ENCODE data around the gene ABCF2. TPM values are rescaled to one million over a fixed set of nuclear protein-coding genes. Genes with fewer than 3 reads are reported as not detected.

Gene ABCF2
- total and polyA plus RNA-seq, 7 experiments from 2014 or later = 17.2 to 47.5 (median 27.7) TPM

DNA sequence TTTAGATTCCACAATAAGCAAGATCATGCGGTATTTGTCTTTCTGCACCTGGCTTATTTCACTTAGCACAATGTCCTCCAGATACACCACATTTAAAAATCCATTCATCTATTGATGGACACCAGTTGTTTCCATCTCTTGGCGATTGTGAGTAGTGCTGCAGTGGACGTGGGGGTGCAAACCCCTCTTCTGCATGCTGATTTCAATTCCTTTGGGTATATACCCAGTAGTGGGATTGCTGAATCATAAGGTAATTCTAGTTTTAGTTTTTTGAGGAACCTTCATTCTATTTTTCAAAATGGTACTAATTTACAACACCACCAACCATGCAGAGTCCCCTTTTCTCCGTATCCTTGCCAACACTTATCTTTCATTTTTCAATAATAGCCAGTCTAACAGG is 38.0 kb downstream of the ABCF2 start:
- ATAC-seq = no peak
- CTCF ChIA-PET = no interaction called here
- H3K4me3 Mint-ChIP-seq = no peak overlapping the region

DNA sequence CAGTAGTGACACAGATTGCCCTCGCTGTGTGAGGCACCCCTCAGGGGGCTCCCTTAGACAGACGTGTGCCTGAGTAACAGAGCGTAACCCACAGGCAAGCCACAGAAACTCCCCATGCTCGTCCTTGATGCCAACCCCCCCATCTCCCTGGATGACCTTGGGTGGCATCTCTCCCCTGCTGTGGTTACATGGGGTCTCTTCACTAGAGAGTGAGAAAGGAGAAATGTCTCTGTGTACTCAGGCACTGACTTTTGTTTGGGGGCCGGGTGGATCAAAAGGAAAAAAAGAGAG is 38.8 kb downstream of the ABCF2 start:
- no peak overlapping the region for H3K4me3 Mint-ChIP-seq
- no peak for ATAC-seq

More for the DNA sequence above, 38.0 kb downstream of the ABCF2 start:
- Histone ChIP-seq H3K27me3 (ENCODE audit: control insufficient read depth in 2 of 2, insufficient read depth in 2 of 2, low read length in 2 of 2) (no peaks in the 10 kb centered on the region), H3K9me3 (ENCODE audit: control insufficient read depth in 2 of 3, low read length in 3 of 3) (no peaks in the 10 kb centered on the region), H3K4me3 (ENCODE audit: low read length) (no peak overlapping the region), H3K27ac (ENCODE audit: low read depth, low read length) (no peak overlapping the region), H3K36me3 (ENCODE audit: control insufficient read depth in 2 of 3, insufficient read depth in 3 of 3, low read length in 3 of 3) (no peaks in the 10 kb centered on the region), H3K4me1 (ENCODE audit: control insufficient read depth in 2 of 2, insufficient read depth in 2 of 2, low read length in 2 of 2) (no peaks in the 10 kb centered on the region)
- DNase-seq = no peak
- no peaks in the 10 kb centered on the region for H3K36me3 Mint-ChIP-seq
- H3K27ac Mint-ChIP-seq = no peak overlapping the region
- POLR2A ChIA-PET = no interaction called here
- intact Hi-C loops (cut with micrococcal nuclease) = no loop called here
- peaks cover 0 to 13% (median 0%) of the 10 kb centered on the region in 5 donors for H3K27me3 Mint-ChIP-seq
- peaks cover 0 to 2% (median 0%) of the 10 kb centered on the region in 11 donors for H3K9me3 Mint-ChIP-seq
- peaks cover 0 to 6% (median 2%) of the 10 kb centered on the region in 7 donors for H3K4me1 Mint-ChIP-seq

DNA sequence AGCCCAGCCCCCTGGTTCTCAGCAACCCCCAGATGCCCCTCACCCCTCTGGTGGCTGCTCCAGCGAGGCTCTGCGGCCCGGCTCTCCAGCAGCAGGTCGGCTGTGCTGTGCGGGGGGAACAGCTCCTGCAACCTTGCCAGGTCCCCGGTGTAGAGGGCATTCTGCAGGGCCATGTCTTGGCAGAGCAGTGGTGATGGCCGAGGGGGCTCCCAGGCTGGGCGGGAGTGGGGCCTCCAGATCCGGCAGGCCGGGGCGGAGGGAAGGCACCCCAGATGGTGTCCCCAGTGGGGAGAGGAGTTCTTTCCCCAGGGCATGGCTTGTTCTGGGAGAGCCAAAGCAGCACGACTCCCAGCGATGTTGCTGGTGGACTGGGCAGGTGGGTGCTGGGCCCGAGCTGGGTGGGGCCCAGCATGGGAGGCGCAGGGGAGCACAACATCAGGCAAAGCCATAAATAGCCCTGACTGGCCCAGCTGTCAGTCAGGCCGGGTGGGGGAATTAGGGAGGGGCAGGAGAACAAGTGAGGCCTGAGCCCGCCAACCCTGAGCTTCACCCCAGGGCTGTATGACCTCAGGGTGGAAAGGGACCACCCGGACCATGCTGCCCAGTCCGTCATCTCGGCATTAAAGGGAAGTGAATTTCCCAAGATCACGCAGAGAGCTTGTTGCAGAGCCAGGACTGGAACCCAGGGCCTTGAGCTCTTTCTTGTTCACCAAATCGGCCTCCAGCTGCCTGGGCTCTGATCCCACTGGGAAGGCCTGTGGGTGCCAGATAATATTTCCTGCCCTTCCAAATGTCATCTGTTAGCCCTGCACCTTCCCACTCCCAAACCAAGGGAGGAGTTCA is 39.4 kb downstream of the ABCF2 start:
- Histone ChIP-seq H3K36me3 (ENCODE audit: control insufficient read depth in 2 of 3, insufficient read depth in 3 of 3, low read length in 3 of 3) (no peaks in the 10 kb centered on the region), H3K4me1 (ENCODE audit: control insufficient read depth in 2 of 2, insufficient read depth in 2 of 2, low read length in 2 of 2) (no peaks in the 10 kb centered on the region), H3K4me3 (ENCODE audit: low read length) (no peak overlapping the region), H3K9me3 (ENCODE audit: control insufficient read depth in 2 of 3, low read length in 3 of 3) (no peaks in the 10 kb centered on the region), H3K27ac (ENCODE audit: low read depth, low read length) (no peak overlapping the region), H3K27me3 (ENCODE audit: control insufficient read depth in 2 of 2, insufficient read depth in 2 of 2, low read length in 2 of 2) (no peaks in the 10 kb centered on the region)
- peaks cover 0 to 13% (median 0%) of the 10 kb centered on the region in 5 donors for H3K27me3 Mint-ChIP-seq
- no peaks in the 10 kb centered on the region for H3K36me3 Mint-ChIP-seq
- H3K27ac Mint-ChIP-seq = no peak overlapping the region
- intact Hi-C loops (cut with micrococcal nuclease) = no loop called here
- DNase-seq (no peak), ATAC-seq (no peak)
- no peak overlapping the region for H3K4me3 Mint-ChIP-seq
- ChIA-PET POLR2A (no interaction called here), CTCF (no interaction called here)
- no peaks in the 10 kb centered on the region for H3K4me1 Mint-ChIP-seq
- H3K9me3 Mint-ChIP-seq = peaks cover 0 to 2% (median 0%) of the 10 kb centered on the region in 11 donors

More for the DNA sequence above, 38.8 kb downstream of the ABCF2 start:
- H3K9me3 Mint-ChIP-seq = peaks cover 0 to 2% (median 0%) of the 10 kb centered on the region in 11 donors
- Histone ChIP-seq H3K9me3 (ENCODE audit: control insufficient read depth in 2 of 3, low read length in 3 of 3) (no peaks in the 10 kb centered on the region), H3K27me3 (ENCODE audit: control insufficient read depth in 2 of 2, insufficient read depth in 2 of 2, low read length in 2 of 2) (no peaks in the 10 kb centered on the region), H3K27ac (ENCODE audit: low read depth, low read length) (no peak overlapping the region), H3K36me3 (ENCODE audit: control insufficient read depth in 2 of 3, insufficient read depth in 3 of 3, low read length in 3 of 3) (no peaks in the 10 kb centered on the region), H3K4me1 (ENCODE audit: control insufficient read depth in 2 of 2, insufficient read depth in 2 of 2, low read length in 2 of 2) (no peaks in the 10 kb centered on the region), H3K4me3 (ENCODE audit: low read length) (no peak overlapping the region)
- H3K27ac Mint-ChIP-seq = no peak overlapping the region
- no peaks in the 10 kb centered on the region for H3K4me1 Mint-ChIP-seq
- H3K36me3 Mint-ChIP-seq = no peaks in the 10 kb centered on the region
- H3K27me3 Mint-ChIP-seq = peaks cover 0 to 13% (median 0%) of the 10 kb centered on the region in 5 donors
- POLR2A ChIA-PET = no interaction called here
- intact Hi-C loops (cut with micrococcal nuclease) = no loop called here
- CTCF ChIA-PET = no interaction called here
- DNase-seq = no peak

DNA sequence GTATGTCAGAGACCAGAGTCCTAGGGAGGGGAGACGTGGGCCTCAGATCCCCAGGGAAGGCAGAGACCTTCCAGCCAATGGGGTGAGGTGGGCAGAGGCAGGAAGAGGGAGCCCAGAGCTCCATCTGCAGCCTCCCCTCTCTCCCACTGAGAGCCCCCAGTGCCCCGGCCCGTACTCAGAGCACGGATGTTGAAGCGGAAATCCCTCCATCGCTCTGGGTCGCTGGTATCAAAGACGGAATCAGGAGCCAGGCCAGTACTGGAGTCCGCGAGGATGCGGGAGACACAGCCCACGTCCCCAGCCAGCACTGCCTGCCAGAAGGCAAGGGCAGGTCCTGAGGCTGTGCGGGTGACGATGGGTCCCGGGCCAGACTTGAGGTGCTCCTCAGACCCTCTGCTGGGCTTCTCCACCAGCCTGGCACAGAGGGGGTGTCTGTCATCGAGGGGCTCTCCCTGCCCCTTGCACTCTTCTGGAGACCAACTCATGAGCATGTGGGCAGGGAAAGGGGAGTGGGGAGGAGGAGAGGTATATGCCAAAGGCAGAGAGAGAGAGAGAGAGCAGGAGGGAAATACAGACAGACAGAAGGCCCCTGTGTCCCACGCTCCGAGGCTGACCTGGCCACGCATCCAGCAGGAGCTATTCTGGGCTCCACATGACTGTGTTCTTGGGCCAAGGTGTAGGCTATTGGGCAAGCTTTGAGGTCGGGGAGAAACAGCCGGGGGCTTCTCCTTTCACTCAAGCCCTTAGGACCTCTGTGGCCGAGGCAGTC is 40.2 kb downstream of the ABCF2 start, which contains the start of gene ASB10:
TSS of gene ASB10 (minus strand) at position 611 of the 769 bp plus-strand sequence. CDS start at position 491, 120 bp downstream.
- Histone ChIP-seq H3K27ac (ENCODE audit: low read depth, low read length) (no peak within 1 kb of the TSS), H3K27me3 (ENCODE audit: control insufficient read depth in 2 of 2, insufficient read depth in 2 of 2, low read length in 2 of 2) (no peaks in the 10 kb centered on the region), H3K4me1 (ENCODE audit: control insufficient read depth in 2 of 2, insufficient read depth in 2 of 2, low read length in 2 of 2) (no peaks in the 10 kb centered on the region), H3K9me3 (ENCODE audit: control insufficient read depth in 2 of 3, low read length in 3 of 3) (no peaks in the 10 kb centered on the region), H3K36me3 (ENCODE audit: control insufficient read depth in 2 of 3, insufficient read depth in 3 of 3, low read length in 3 of 3) (no peaks in the 10 kb centered on the region), H3K4me3 (ENCODE audit: low read length) (no peak within 1 kb of the TSS)
- no peaks in the 10 kb centered on the region for H3K4me1 Mint-ChIP-seq
- H3K4me3 Mint-ChIP-seq = no peak within 1 kb of the TSS
- no peak within 1 kb of the TSS for H3K27ac Mint-ChIP-seq
- peaks cover 0 to 15% (median 0%) of the 10 kb centered on the region in 5 donors for H3K27me3 Mint-ChIP-seq
- H3K36me3 Mint-ChIP-seq = no peaks in the 10 kb centered on the region
- ChIA-PET CTCF (no interaction called here), POLR2A (no interaction called here)
- DNase-seq (no peak), ATAC-seq (peak; percentile 16)
- peaks cover 0 to 2% (median 0%) of the 10 kb centered on the region in 11 donors for H3K9me3 Mint-ChIP-seq
- intact Hi-C loops (cut with micrococcal nuclease) = no loop called here

DNA sequence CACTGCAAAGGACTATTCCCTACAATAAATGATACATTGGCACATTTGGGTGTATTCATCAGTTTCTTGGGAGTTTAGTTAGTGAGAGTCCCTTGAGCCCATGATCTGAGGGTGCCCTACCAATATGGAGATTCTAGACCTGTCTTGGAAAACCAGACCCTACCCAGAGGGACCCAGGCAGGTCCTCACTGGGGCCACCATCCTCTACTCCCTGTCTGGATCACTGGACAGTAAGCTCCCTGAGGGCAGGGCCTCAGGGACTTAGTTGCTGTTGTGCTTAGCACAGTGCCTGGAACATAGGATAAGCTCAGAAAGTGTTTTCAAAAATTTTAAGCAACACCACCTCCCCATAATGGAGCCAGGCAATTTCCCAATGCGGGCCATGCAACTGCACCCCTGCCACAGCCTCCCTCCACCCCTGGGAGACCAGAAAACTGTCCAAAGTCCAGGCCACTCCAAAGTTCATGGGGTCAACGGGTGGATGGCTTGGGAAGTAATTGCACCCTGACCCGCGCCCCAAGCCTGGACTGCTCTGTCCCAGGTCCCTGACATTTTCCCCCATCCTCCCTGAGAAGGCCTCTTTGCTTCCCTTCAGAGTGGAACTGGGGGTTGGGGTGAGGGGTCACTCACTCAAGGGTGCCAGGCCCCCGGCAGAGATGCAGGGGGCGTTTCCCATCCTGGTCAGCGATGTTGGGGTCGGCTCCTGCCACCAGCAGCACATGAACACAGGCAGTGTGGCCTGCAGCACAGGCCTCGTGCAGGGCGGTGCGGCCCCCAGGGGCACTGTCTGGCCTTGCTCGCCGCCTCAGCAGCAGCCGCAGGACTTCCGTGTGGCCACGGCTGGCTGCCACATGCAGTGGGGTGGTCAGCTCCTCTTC is 41.0 kb downstream of the ABCF2 start:
- Histone ChIP-seq H3K4me3 (ENCODE audit: low read length) (no peak overlapping the region), H3K27ac (ENCODE audit: low read depth, low read length) (no peak overlapping the region), H3K27me3 (ENCODE audit: control insufficient read depth in 2 of 2, insufficient read depth in 2 of 2, low read length in 2 of 2) (no peaks in the 10 kb centered on the region), H3K36me3 (ENCODE audit: control insufficient read depth in 2 of 3, insufficient read depth in 3 of 3, low read length in 3 of 3) (no peaks in the 10 kb centered on the region), H3K9me3 (ENCODE audit: control insufficient read depth in 2 of 3, low read length in 3 of 3) (no peaks in the 10 kb centered on the region), H3K4me1 (ENCODE audit: control insufficient read depth in 2 of 2, insufficient read depth in 2 of 2, low read length in 2 of 2) (no peaks in the 10 kb centered on the region)
- intact Hi-C loops (cut with micrococcal nuclease) = no loop called here
- DNase-seq (no peak), ATAC-seq (peak; percentile 65)
- H3K9me3 Mint-ChIP-seq = peaks cover 0 to 2% (median 0%) of the 10 kb centered on the region in 11 donors
- no peak overlapping the region for H3K4me3 Mint-ChIP-seq
- POLR2A ChIA-PET = no interaction called here
- H3K4me1 Mint-ChIP-seq = no peaks in the 10 kb centered on the region
- no peak overlapping the region for H3K27ac Mint-ChIP-seq
- H3K27me3 Mint-ChIP-seq = peaks cover 0 to 14% (median 0%) of the 10 kb centered on the region in 5 donors
- CTCF ChIA-PET = no interaction called here
- H3K36me3 Mint-ChIP-seq = no peaks in the 10 kb centered on the region

DNA sequence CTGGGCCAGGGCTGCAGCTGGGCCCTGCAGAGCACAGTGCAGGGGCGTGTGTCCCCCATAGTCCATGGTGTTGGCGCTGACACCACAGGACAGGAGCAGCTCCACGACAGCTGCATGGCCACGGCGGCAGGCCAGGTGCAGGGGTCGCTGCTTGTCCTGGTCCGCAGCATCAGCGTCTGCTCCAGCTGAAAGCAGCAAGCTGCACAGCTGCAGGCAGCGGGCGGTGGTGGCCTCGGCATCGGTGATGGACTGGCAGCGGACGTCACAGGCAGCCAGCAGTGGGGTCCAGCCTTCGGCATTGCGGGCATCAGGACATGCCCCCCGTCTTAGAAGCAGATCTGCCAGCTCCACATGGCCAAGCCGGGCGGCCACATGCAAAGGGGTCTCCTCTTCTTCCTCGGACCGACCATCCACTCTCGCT is 46.0 kb downstream of the ABCF2 start:
- intact Hi-C loops (cut with micrococcal nuclease) = no loop called here
- H3K4me1 ChIP-seq (ENCODE audit: control insufficient read depth in 2 of 2, insufficient read depth in 2 of 2, low read length in 2 of 2) = no peaks in the 10 kb centered on the region
- POLR2A ChIA-PET = no interaction called here
- Mint-ChIP-seq H3K27ac (no peak overlapping the region), H3K4me1 (peaks cover 0 to 6% (median 0%) of the 10 kb centered on the region in 7 donors), H3K9me3 (no peaks in the 10 kb centered on the region), H3K4me3 (no peak overlapping the region), H3K27me3 (peaks cover 3 to 22% (median 11%) of the 10 kb centered on the region in 5 donors), H3K36me3 (no peaks in the 10 kb centered on the region)
- H3K36me3 ChIP-seq (ENCODE audit: control insufficient read depth in 2 of 3, insufficient read depth in 3 of 3, low read length in 3 of 3) = no peaks in the 10 kb centered on the region
- CTCF ChIA-PET = interaction anchor here (0.6 kb wide), 1 partner anchor 28 kb away, joined by 3 read pairs; no protein-coding TSS in a partner anchor
- no peaks in the 10 kb centered on the region for H3K9me3 ChIP-seq (ENCODE audit: control insufficient read depth in 2 of 3, low read length in 3 of 3)
- H3K27ac ChIP-seq (ENCODE audit: low read depth, low read length) = no peak overlapping the region
- H3K4me3 ChIP-seq (ENCODE audit: low read length) = no peak overlapping the region
- DNase-seq (no peak), ATAC-seq (no peak)
- no peaks in the 10 kb centered on the region for H3K27me3 ChIP-seq (ENCODE audit: control insufficient read depth in 2 of 2, insufficient read depth in 2 of 2, low read length in 2 of 2)

All from naive thymus-derived CD4-positive, alpha-beta T cell (primary cell).